AG08396 (cell line): ENCODE results near the gene GANC.

Source experiments
- DNase-seq: peaks from one replicate; pipeline ENCODE4 v3.0.0; 2012; ENCODE audit warnings: low spot score, mixed read lengths

GANC gene

GRCh38 chr15:42348083-42348482 is 75.1 kb downstream of the GANC start:
- no peak for DNase-seq

- no peak for DNase-seq
Measured at GRCh38 chr15:42349186-42349585, 76.2 kb downstream of the GANC start.

DNA sequence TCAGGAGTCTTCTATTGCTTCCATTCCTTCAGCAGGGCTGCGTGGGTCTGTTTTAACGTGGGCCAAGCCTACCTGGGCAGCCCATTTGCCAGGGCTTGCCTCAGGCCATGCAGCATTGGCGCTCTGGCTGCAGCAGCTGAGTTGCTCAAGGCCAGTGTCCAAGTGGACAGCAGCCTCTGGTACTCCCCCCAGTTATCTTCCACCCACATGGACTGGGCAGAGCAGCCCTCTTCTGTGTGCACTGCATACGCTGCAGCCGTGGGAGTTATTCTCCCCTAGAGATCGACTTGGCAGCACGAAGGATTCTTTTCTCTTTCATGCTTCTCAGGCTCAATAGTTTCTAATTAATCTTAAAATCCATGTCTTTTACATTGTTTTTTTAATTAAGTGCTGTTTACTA is 79.4 kb downstream of the GANC start:
- DNase-seq = no peak

- no peak for DNase-seq
Measured at GRCh38 chr15:42353061-42353460, 80.1 kb downstream of the GANC start.

DNA sequence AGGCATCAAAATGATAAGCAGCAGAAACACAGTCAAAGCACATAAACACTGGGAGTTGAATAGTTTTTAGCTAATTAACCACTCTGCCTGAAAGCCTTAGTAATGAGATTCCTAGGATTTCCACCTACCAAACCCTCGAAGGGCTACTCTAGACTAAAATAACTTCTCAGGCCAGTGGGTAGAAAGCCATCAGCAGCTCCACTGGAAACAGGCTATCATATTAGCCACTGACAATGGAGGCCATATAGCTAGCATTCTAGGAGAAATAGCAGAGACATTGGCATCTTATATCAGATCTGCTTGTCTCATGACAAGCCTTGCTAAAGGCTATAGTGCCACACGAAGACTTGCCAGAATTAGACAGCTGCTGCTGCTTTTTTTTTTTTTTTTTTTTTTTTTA is 81.8 kb downstream of the GANC start:
- no peak for DNase-seq

GRCh38 chr15:42355291-42355690 is 82.3 kb downstream of the GANC start:
- DNase-seq = no peak

DNA sequence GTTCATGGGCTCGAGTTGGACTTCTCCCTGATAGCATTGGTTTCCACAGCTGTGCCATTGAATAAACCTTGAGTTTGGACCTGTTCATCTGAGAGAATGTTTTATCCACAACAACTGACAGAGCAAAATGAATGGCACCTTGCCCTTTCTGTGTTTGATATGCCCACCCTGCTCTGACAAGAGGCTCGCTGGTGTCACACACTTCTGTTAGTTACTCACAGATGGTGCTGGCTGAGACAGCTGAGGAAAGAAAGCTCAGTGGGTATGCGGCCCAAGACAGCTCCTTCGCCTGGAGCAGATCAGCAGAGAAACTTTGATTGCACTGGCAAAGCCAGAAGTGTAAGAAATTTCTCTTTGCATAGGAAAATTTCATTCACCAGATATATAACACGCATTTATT is 83.8 kb downstream of the GANC start:
- no peak for DNase-seq

- no peak for DNase-seq
Measured at GRCh38 chr15:42358141-42358540, 85.1 kb downstream of the GANC start.

- no peak for DNase-seq
Measured at GRCh38 chr15:42359249-42359648, 86.2 kb downstream of the GANC start, which contains the start of gene CAPN3. CAPN3 (plus strand) TSS chr15:42359501; CDS start chr15:42359806, 305 bp downstream.

DNA sequence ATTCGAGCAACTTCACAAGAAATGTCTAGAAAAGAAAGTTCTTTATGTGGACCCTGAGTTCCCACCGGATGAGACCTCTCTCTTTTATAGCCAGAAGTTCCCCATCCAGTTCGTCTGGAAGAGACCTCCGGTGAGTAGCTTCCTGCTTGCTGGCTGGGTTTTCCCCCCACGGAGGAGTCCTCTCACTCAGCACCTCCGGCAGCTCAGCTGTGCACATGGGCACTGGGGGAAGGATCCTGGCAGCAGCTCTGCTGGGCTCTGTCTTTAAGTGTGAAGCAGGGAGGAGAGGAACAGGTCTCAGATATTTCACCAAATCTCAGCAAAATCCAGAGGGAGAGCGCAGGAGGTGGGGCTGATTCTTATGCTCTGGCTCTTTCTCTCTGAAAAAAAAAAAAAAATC is 87.0 kb downstream of the GANC start:
- DNase-seq = no peak

DNA sequence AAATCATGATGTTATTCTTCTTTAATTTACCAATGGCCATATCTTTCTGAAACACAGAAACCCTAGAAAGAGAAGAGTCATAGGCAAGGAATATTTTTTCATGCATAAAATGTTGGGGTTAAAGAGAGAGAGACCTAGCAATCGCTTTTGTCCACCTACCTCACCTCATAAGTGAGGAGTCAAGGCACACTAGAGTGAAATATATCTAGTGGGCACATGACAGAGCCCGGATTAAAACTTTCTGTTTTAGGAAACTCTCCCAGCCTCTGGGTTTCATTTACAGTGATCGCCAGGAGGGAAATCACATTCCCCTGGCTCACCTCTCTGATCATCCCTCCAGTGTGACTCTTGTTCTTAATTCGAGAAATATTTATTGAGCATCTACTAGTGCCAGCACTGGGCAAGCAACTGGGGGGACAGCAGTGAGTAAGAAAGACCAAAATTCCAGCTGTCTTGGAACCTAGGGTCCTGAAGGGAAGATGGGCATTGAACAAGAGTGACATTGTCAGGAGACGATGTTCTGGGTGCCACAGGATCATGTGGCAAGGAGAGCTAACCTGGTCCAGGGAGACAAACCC is 87.6 kb downstream of the GANC start:
- no peak for DNase-seq

- no peak for DNase-seq
Measured at GRCh38 chr15:42363487-42363886, 90.5 kb downstream of the GANC start.

DNA sequence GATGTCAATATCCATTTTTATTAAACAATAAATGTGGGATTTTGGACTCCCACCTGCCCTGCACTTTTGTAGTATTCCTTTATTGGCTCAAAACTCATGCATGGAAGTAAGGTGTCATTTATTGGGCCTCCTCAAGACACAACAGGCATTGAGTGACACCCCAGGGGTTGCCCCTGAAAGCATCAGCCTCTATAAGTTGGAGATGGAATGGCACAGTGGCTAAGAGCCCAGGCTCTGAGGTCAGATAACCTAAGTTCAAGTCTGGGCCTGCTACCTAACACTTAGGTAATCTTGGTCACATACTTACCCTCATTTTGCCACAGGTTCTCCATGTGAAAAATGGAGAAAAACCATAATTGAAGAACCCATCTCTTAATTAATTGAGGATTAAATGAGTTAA is 90.9 kb downstream of the GANC start:
- DNase-seq = no peak

GRCh38 chr15:42364529-42364928 is 91.5 kb downstream of the GANC start:
- no peak for DNase-seq

GRCh38 chr15:42365921-42366550 is 93.0 kb downstream of the GANC start:
- no peak for DNase-seq

GRCh38 chr15:42367041-42367440 is 94.0 kb downstream of the GANC start:
- no peak for DNase-seq

- no peak for DNase-seq
Measured at GRCh38 chr15:42368096-42368495, 95.1 kb downstream of the GANC start.

DNA sequence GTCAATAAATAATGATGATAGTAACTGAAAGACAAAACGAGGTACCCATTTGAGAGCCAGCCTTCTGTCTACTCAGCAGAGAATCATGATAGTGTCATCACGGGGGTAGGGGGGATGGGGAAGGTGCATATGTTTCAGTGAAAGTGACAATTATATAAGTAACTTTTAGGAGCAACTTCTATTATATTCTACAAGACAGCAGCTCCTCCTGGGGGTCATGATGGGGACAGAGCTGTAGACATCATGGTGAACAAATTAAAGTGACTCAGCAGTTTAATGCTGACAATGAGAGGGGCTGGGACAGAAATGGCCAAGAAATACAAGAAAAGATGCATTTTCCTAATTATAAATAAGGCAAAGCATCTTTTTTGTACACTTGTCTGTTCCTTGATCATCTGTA is 98.1 kb downstream of the GANC start:
- no peak for DNase-seq

DNA sequence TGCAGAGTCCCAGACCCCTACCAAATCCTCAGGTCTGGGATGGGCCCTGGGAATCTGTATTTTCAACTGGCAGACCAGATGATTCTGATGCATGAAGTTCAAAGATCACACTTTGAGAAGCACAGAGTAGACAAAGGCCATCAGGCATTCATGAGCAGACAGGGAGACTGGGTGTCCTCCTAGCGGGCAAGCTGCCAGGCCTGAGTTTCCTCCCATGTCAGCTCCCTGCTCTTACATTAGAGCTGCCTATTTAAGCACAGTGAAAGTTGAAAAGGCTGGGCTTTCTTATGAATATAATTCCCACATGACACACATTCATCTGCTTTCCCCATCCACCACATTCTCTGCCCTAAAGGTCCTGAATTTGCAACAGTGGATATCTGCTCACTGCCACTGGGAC is 100.3 kb downstream of the GANC start:
- no peak for DNase-seq

- DNase-seq = no peak
Measured at GRCh38 chr15:42373936-42374335, 100.9 kb downstream of the GANC start.

DNA sequence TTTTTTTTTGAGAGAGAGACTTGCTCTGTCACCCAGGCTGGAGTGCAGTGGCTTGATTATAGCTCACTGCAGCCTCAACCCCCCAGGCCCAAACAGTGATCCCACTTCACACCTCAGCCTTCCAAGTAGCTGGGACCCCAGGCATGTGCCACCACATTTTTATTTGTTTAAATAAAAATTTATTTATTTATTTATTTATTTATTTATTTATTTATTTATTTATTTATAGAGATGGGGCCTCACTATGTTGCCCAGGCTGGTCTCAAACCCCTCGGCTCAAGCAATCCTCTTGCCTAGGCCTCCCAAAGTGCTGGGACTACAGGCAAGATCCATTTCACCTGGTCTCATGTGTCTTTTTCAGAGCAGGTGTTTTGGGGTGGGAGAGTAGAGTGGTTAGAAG is 101.8 kb downstream of the GANC start:
- DNase-seq = no peak

GRCh38 chr15:42375252-42375651 is 102.3 kb downstream of the GANC start:
- DNase-seq = no peak

- DNase-seq = no peak
Measured at GRCh38 chr15:42375941-42376340, 102.9 kb downstream of the GANC start.

DNA sequence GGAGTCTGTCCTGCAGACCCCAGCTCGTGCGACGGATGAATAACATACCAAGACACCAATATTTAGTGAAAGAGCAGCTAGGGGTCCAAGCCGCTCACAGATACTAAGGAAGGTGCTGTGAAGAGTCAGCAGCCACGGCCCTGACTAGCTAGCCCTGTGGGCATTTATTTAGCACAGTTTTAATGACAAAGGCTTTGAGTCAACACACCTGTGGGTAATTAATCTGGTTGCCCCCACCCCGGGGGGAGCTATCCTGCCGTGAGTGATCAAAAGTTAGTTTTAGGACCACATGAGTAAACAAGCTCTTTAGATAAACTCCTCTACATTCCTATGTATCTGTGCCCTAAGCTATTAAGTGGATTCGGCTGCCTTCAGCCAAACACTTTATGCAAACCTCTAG is 105.0 kb downstream of the GANC start:
- no peak for DNase-seq
